ENCODE data around the gene ZNF813.

GRCh38 chr19:53536225-53536548, 68.7 kb downstream of the ZNF813 start:
- TF ChIP-seq, protein P1, sequence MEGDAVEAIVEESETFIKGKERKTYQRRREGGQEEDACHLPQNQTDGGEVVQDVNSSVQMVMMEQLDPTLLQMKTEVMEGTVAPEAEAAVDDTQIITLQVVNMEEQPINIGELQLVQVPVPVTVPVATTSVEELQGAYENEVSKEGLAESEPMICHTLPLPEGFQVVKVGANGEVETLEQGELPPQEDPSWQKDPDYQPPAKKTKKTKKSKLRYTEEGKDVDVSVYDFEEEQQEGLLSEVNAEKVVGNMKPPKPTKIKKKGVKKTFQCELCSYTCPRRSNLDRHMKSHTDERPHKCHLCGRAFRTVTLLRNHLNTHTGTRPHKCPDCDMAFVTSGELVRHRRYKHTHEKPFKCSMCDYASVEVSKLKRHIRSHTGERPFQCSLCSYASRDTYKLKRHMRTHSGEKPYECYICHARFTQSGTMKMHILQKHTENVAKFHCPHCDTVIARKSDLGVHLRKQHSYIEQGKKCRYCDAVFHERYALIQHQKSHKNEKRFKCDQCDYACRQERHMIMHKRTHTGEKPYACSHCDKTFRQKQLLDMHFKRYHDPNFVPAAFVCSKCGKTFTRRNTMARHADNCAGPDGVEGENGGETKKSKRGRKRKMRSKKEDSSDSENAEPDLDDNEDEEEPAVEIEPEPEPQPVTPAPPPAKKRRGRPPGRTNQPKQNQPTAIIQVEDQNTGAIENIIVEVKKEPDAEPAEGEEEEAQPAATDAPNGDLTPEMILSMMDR (conservative IDR thresholded peaks at IDR 0.05; ENCODE audit: low read depth in 2 of 2): no peak
- TF ChIP-seq POLR2AphosphoS5 (IDR thresholded peaks at IDR 0.05; ENCODE audit: low read depth) (no peak), EZH2 (IDR thresholded peaks at IDR 0.05; ENCODE audit: low read depth, unreplicated experiment) (no peak), JUNB (IDR thresholded peaks at IDR 0.05; ENCODE audit: unreplicated experiment) (no peak)
- TF ChIP-seq, protein P2, sequence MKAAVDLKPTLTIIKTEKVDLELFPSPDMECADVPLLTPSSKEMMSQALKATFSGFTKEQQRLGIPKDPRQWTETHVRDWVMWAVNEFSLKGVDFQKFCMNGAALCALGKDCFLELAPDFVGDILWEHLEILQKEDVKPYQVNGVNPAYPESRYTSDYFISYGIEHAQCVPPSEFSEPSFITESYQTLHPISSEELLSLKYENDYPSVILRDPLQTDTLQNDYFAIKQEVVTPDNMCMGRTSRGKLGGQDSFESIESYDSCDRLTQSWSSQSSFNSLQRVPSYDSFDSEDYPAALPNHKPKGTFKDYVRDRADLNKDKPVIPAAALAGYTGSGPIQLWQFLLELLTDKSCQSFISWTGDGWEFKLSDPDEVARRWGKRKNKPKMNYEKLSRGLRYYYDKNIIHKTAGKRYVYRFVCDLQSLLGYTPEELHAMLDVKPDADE (IDR thresholded peaks at IDR 0.05): no peak

Measured in GM23338 (cell line).